NCI-H446 (cell line): Measurements from ENCODE around the gene WASHC1.
"Not testable (repeated sequence)": the region's sequence is repeated elsewhere in the genome, so short reads cannot be mapped to it uniquely, and the experiment has no call there.

Experiments used
- DNase-seq, 2 experiments: peaks; one replicate each; lab custom pipeline; 2025; lab: John Stamatoyannopoulos, UW

Gene WASHC1

GRCh38 chr9:11206-11605 lies 18.1 kb downstream of the WASHC1 start:
- DNase-seq = not testable (repeated sequence)

GRCh38 chr9:10653-11053 lies 18.6 kb downstream of the WASHC1 start:
- DNase-seq = not testable (repeated sequence)

GRCh38 chr9:10207-10606 lies 19.0 kb downstream of the WASHC1 start:
- DNase-seq = not testable (repeated sequence)
